HG03135 (cell line): ENCODE measurements around the gene SEMA6A.

ENCODE experiments used
- ATAC-seq: cut with Tn5 transposase; IDR thresholded peaks from one replicate; pipeline ENCODE4 v1.9.1; 2021; ENCODE audit warnings: mild to moderate bottlenecking, moderate library complexity; ENCODE audit not compliant: unreplicated experiment

The SEMA6A gene

DNA sequence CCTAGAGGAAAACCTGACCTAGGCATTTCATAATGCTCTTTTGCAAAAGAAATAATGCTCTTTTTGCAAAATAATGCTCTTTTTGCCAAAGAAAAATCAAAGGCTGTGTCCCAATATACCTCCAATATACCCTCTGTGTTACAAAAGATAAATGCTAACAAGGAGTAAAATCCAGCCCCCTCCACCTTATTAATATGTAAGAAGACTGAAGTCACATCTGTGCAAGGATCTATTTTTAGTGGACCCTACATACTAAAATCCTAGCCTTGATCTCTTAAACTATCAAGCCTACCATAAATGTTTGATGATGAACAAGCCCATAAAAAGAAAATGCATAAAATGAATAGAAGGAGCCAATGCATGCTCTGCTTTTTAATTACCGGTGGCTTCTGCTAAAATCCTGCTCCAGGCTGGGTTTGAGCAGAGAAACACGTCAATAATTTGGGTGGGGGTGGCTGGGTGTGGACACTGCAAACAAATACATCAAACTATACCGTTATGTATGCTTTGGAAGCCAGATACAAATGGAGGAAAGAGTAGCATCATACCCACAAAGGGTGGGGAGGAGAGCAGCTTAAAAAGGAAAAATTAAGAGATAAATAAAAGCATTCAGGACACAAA lies 131.6 kb downstream of the SEMA6A start:
- ATAC-seq: no peak

DNA sequence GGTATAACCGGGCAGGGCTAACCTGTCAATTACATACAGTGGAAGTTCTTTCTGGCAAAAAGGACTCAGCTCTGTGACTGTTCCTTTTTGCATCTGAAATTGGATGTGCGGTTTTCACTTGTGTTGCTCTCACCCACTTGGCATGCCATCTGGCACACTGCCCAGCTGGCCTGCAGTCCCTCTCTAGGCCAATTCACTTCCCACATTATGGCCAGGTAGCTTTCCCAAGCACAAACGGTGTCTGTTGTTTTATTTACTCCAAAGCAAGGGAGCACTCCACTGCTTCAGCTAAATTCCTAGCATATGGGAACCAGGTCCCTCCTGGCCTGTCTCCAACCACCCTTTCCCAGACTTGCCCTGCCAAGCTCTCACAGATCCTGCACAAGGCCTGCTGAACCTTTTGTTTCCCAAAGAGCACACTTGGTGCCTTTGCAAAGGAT lies 132.5 kb downstream of the SEMA6A start:
- ATAC-seq: no peak

DNA sequence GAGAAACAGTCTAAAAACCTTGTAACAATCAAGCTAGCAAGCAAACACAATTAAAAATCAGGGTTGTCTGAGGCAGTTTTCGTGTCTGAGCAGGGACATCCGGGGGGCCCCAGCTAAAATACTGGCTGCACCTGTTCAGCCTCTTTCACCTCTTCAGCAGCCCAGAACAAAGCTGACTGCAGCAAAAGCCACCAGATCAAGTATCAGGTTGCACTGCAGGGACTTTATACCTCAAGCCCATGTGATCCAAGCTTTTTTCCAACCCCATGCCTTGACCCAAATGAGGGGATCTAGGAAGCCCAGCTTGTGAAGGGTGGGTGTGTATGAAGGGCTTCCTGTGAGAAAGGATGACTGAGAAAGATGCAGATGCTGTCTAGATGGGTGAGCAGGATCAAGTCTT lies 133.4 kb downstream of the SEMA6A start:
- no peak for ATAC-seq

DNA sequence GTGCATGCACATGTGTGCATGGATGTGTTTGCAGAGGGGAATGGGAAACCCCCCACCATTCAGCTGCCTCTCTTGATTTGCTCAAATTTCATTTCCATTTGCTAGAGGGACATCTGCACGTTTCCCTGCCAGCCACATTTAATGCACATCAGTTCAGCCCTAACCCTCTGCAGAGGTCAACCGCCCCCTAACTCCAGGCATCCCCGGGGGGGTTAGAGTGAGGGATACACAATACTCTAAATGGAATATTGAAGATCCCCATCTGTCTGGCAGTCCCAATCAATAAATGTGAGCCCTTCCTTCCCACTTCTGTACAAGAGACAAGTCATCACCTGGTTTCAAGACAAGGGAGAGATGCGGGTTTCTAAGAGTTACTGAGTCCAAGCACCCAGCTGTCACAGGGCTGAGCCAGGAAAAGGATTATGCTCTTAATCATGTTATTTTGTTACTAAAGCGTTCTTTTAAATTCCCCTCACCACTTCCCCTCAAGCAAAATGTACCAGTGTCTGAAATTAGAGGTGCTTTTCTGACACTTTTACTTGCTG lies 134.1 kb downstream of the SEMA6A start:
- no peak for ATAC-seq

DNA sequence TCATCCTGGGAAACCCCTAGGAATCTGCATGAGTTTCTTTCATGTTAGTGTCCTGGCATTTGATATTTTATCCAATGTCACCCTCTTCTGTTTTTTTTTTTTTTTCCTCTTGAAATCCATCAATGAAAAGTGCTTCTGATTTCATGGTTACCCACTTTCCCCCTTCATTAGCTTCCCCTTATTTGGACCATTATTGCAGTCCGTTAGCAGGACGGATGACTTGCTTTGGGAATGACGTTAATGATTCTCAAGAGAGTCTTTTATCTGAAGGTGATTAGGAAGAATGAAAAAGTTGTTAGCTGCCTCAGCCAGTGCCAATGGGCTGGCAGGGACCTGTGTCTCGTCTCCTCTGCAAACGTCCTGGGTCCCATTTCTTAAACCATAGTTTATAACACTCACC lies 134.7 kb downstream of the SEMA6A start:
- no peak for ATAC-seq

DNA sequence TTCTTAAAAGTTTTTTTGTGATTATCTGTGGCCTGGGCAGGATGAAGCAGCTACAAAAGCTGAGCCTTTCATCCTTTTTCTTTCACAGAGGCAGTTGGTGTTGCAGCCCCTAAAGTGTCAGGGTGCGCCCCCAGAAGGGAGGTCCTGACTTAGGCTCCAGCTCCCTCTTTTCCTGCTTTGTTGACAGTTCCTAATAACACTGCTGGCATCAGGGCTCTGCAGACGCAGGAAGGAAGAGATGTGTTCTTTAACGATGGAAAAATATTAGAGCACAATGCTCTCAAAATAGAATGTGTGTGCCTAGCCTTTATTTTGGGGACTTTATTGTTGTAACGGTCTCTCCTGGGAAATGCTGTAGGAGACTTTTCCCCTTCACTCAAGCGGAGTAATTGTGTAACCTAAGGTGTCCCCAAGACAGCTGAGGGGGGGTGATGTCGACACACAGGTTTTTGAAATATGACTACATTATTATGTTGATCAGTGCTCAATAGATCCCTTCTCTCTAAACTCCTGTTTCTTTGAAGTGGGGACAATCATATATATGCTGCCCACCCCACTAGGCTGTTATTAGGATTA lies 135.6 kb downstream of the SEMA6A start:
- no peak for ATAC-seq

DNA sequence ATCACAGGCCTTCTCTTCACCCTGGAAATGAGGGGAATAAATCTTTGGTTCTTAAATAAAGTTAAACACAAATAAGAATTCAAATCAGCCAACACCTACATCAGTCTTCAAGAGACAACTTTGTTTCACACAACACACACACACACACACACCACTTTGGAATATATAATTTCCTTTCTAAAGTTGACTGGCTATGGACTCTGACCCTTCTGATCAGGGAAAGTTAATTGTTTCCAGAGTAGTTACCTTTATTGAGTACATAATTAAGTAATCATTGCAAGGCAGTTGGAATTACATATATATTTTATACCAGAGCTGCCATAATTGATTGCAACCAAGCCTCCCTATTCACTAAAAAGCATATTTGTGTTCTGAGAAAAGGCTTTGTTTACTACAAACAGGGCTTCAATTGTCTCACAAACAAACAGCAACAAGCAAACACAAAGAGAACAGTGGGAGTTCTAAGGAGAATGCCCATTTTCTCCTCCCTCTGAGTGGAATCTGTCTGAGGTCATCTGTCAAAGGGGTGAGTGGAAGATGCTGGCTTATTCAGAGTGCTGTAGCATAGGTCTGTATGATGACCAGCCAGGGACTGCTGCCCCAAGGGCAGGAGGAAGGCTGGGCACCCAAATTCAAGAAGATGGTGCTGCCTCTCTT lies 136.6 kb downstream of the SEMA6A start:
- ATAC-seq: no peak

DNA sequence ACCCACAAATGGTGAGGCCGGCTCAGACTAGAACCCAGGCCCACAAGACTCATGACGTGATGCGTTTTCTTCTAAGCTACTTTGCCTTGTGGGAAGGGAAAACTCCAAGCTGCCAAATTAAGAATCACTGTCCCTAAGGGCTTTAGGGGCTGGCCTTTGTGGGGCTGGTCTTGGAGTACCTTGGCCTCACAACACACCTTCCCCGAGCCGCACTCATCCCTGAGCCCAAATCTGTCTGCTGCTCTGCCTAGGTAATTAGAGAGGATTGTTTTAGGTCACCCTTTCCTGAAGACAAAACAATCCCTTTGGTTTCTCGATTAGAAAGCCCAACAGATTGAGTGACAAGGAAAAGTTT lies 137.3 kb downstream of the SEMA6A start:
- ATAC-seq: no peak

DNA sequence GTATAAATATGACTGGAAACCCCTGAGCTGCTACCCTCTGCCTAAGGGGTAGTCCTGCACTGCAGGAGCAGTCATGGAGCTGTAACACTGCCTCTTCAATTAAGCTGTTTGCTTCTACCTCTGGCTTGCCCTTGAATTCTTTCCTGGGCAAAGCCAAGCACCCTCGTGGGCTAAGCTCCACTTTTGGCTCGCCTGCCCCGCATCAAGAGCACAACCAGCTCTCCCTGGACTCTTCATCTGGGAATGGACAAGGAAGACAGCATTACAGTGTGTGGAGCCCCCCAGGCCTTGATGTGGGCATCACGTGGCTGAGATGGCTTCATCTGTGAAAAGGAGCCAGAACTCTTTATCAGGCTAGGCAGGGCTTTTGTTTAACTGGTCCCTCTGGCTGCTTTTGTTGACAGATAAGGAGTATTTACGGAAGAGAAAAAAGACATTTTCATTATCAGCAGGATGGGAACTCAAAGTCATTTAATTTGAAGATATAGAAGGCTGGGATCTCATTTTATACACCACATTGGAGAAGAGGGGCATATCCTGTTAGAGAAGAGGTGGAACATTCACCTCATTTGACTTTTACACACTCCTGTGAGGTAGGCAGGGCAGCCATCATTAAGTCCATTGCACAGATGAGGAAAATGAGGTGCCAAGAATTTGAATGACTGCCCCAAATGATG lies 137.8 kb downstream of the SEMA6A start:
- no peak for ATAC-seq

DNA sequence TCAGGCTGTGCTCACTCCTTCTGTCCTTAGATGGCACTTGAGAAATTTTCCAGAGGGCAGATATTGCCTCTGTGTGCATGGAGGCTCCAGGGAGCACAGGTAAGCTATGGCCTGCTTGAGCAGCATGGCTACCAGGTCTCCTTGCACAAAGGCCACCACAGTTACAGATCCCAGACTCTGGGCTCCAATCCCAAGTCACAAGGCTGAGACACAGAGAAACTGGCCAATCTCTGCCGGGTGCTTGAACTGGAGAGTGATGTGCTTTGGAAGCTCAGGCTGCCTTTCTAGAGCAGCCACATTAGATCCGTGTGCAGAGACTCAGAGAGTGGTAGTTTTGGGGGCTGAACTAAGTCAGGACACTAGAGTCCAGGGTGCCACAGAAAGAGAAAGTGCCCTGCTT lies 145.7 kb downstream of the SEMA6A start:
- no peak for ATAC-seq

DNA sequence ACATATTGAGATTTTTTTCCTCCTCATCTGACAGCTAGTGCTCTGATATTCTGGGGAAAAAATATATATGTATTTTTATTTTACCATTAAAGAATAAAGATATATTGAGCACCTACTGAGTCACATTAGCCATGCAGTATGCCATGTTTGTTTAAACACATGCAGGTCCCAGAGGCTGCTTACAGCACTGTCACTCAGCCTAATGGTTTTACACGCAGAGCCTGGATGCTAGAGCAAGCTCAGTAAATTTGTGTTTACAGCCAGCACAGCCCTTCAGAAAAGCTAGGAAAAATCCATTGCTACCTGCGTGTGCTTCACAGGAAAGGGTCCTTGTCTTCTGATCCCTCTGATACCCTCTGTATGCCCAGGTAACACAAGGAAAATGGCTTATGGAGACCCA lies 146.2 kb downstream of the SEMA6A start:
- ATAC-seq: no peak

DNA sequence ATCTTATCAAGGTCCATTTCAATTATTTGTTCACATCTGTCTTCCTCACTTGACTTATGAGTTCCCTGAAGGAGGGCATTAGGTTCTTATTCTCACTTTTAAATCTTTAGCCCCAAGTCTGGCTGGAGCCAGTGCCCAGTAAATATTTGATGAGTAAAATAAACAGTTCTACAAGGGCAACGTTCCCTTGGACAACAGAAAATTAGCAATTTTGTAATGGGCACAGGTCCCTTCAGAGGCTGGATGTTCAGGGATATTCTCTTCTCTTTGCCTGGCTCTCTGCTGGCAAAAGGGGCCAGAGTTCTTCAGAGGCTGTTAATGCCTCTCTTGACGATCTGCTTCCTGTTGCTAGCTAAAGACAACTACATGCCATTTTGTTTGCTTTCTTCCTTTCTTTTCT lies 149.7 kb downstream of the SEMA6A start:
- ATAC-seq: no peak

DNA sequence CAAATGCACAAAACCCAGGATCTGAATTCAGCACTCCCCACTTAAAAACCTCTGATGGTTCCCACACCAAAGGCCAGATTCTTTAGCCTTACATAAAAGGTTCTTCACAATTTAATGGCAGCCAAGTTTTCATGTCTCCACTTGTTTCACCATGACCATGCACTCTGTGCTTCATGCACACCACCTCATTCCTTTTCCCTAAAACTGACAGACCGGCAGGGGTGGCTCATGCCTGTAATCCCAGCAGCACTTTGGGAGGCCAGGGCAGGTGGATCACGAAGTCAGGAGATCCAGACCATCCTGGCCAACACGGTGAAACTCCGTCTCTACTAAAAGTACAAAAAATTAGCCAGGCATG lies 150.4 kb downstream of the SEMA6A start:
- ATAC-seq: no peak

DNA sequence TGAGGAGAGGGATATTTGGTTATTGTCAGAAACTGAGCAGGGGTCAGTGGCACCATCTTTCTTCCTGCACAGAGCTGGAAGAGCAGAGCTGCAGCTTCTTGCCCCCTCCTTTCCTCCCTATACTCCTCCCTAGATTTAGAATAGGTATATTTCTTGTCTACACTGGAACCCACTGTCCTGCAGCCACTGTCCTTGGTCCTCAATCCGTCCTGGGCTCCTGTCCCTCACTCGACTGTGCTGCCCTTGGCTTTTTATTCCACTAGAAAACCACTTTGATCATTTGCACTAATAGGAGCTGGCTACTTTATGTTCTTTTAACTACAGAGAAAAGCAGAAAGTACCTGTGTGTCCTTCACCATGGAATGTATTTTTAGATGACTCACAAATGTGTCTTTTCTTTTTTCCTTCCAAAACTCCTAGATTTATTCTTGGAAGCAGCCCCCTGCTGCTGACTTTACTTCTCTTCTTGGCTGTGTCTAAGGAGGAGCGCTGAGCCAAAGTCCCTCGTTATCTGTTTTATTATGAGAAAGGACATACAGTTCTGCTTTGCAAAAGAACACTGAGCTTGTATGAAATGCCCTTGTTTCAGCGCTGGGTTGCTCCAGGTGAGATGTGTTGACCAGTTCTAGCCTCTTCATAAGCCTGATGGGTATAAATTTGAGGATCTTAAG lies 150.9 kb downstream of the SEMA6A start:
- no peak for ATAC-seq

DNA sequence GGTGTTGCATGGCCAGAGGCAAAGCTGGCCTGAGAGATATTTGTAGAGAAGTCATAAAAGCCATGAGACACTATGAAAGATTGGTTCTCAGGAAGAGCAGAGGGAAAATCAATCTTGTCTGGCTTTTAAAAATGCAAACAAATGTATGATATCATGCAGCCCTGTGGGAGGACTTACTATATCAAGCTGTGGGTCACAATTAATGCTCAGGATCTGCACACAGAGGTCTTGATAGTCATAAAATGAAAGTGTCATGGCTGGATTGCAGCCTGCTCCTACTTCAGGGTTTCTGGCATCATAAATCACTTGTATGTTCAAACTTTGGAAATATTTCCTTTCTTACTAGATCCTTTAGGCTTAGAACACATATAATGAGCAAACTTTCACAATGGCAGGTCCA lies 151.5 kb downstream of the SEMA6A start:
- ATAC-seq: no peak

DNA sequence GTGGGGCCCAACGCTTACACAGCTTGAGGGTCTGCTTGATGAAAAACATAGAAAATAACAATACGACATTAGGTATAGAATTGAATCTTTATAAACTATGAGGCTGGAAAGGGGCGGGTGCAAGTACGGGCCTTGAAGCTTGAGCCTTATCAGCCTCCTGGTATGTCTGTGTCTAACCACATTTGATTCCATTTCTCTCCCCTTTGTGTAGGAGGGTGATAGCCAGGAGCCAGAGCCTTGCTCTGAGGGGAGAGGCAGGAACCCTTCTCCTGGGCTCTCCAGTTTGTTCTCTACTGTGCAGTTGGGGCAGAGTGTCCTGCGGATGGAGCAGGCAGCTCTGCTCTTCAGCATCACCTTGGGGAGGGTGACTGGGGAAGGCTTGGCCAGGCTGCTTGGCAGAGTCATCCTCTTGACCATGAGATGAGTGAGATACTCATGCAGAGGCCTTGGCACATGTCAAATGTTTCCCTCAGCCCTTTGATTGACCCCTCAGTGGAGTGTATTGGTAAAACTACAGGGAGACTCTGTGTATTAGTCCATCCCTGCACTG lies 153.5 kb downstream of the SEMA6A start:
- ATAC-seq: no peak

DNA sequence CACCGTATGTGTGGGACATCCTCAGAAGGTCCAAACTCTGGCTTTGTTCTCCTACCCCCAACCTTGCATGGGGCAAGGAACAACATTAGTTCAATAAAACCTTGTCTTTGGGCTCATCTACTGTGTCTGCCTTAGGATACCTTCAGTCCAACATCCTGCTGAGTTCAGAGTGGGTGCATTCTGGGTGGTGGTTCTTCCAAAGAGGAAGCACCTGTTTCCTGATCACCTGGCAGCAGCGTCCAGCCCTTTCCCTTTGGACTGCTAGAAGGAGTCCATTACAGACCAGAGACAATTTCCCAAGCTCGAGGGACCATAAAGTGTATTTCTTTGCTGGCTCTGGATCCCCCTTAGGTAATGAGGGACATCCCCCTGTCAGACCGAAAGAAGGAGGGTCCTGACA lies 154.1 kb downstream of the SEMA6A start:
- no peak for ATAC-seq

DNA sequence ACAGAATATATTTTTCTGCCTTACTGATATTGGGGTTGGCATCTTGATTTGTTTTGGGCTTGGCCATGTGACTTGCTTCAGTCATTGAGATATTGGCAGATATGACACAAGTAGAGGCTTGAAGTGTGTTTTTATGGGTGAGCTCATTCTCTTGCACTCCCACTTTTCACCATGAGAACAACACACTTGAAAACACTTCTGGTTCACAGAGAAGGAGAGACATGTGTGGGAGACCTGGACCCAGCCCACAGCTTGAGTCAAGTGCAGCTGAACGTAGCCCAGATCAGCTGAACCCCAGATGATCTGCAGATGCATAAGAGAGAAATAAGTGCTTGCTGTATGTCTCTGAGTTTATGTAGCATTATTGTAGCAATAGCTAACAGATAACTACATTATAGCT lies 155.4 kb downstream of the SEMA6A start:
- no peak for ATAC-seq

DNA sequence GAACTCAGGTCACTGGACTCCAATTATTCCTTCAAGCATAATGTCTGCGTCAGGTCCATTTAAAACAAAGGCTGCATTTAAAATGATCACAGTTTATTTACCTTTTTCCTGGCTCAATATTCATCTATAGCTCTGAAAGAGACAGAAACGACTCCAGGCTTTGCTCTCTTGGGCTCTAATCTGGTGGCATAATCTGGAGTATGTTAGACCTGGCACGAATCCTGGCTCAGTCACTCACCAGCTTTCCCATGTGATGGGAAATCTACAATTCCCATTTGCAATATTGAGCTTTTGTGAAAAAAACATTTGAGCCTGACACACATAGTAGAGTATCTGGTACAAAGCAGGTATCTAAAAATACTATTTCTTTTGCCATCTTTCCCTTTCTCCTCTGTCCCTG lies 155.8 kb downstream of the SEMA6A start:
- ATAC-seq: no peak

DNA sequence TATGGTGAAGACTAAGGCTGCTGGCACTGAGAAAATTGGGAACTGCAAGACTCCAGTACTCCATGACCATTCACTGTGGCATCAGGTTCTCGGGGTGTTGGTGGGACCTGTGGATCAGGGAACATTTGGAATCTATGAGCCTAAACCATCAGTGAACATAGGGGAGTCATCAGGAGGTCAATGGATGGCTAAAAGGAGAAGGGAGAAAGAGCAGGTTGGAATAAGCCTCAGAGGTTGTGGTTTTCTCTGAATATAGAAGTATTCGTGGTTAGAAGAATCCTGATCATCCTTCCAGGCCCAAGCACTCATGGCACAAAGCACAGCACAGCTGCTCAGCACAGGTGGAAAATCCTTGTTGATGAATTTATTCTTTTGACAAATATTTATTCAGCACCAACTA lies 156.6 kb downstream of the SEMA6A start:
- ATAC-seq: no peak

DNA sequence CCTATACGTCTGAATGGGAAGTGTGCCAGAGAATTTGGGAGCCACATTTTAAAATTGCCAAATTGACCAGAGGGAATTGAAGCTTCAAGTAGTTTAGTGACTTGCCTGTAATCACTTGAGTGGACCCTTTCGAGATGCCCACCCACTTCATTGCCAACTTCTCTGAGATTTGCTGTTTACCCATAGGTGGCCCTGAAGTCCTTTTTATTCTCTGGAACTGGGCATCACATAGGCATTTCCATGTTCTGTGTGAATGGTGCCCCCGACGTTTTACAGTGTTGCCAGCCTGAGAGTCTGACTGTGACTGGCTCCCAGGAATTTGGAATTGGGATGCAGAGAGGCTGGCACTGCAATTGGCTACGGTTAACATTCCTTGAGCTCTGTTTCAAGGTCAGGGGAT lies 158.6 kb downstream of the SEMA6A start:
- no peak for ATAC-seq
